AG10803 (cell line): ENCODE results near the gene ZSWIM6.

Experiments
- DNase-seq: peaks from one replicate; pipeline ENCODE4 v3.0.0; 2010; ENCODE audit warnings: low read depth
- H3K4me3 ChIP-seq: 2 replicates; pipeline ENCODE4 v1.5.1; 2011; ENCODE audit warnings: mild to moderate bottlenecking, low read length, control low read depth
- CTCF ChIP-seq: conservative IDR thresholded peaks from 2 replicates; pipeline ENCODE4 v1.5.1; 2011; ENCODE audit warnings: mild to moderate bottlenecking, low read length, control low read depth, inconsistent platforms

ZSWIM6 gene

GRCh38 chr5:61306531-61307131, 25.4 kb upstream of the ZSWIM6 start:
- DNase-seq: peak; percentile 81
- TF ChIP-seq CTCF: no peak; the same call in 1 of the 2 replicates
- peak overlapping the region; percentile 42 for H3K4me3 ChIP-seq

GRCh38 chr5:61307191-61307590, 24.9 kb upstream of the ZSWIM6 start:
- no peak for TF ChIP-seq CTCF
- peak; percentile 65 for DNase-seq

GRCh38 chr5:61307611-61308010, 24.4 kb upstream of the ZSWIM6 start:
- H3K4me3 ChIP-seq: no peak overlapping the region
- no peak for TF ChIP-seq CTCF
- DNase-seq: no peak

More at GRCh38 chr5:61307191-61307590, 24.9 kb upstream of the ZSWIM6 start:
- peak overlapping the region; percentile 42 for H3K4me3 ChIP-seq

- no peak for DNase-seq
- no peak for TF ChIP-seq CTCF
- no peak overlapping the region for H3K4me3 ChIP-seq
These were observed 23.3 kb upstream of the ZSWIM6 start for GRCh38 chr5:61308712-61309111.

GRCh38 chr5:61309115-61309514, 22.9 kb upstream of the ZSWIM6 start:
- no peak for DNase-seq
- TF ChIP-seq CTCF: no peak
- no peak overlapping the region for H3K4me3 ChIP-seq

GRCh38 chr5:61311056-61311610, 20.9 kb upstream of the ZSWIM6 start:
- DNase-seq: no peak
- TF ChIP-seq CTCF: no peak
- no peak overlapping the region for H3K4me3 ChIP-seq
